IMR-90 (cell line): ENCODE results near the gene RNF103. TPM values are rescaled to one million over a fixed set of nuclear protein-coding genes. Genes with fewer than 3 reads are reported as not detected.

Experiments
- ATAC-seq: fragments of 200-7000 bp; cut with Tn5 transposase; 2 replicates; pipeline ENCODE4 v1.9.1; 2020; ENCODE audit warnings: low read depth, mild to moderate bottlenecking, moderate library complexity
- BruUV-seq: library from RNA; stranded (reverse); fragments of 400-500 nt; replicated peaks from 2 replicates; lab custom pipeline; 2021; lab: Mats Ljungman, UMichigan
- CTCF ChIA-PET: fragments of 300-600 bp; formaldehyde crosslinking; extraction: SDS; loops from one replicate; lab custom pipeline; 2021; ENCODE audit warnings: antibody characterized with exemption; lab: Yijun Ruan, JAX
- POLR2A ChIA-PET: fragments of 300-600 bp; sonication (Branson Sonifier 250); formaldehyde crosslinking; loops from one replicate; lab custom pipeline; 2022; ENCODE audit warnings: antibody characterized with exemption; ENCODE audit not compliant: unreplicated experiment; lab: Charles Lee
- DNase-seq: peaks from one replicate; pipeline ENCODE4 v3.0.0; 2013
- H2AFZ ChIP-seq: replicated peaks from 2 replicates; pipeline ENCODE3; 2013; ENCODE audit warnings: low read length, mild to moderate bottlenecking; ENCODE audit not compliant: poor library complexity
- H2AK5ac ChIP-seq: 2 replicates; pipeline ENCODE4 v1.6.1; 2013; ENCODE audit warnings: low read depth, low read length, inconsistent platforms
- H2AK9ac ChIP-seq: replicated peaks from 2 replicates; pipeline ENCODE3; 2013; ENCODE audit warnings: mild to moderate bottlenecking, low read depth, low read length, moderate library complexity; ENCODE audit not compliant: poor library complexity
- H2BK120ac ChIP-seq: 2 replicates; pipeline ENCODE4 v1.6.1; 2013; ENCODE audit warnings: low read depth, low read length, inconsistent platforms
- H2BK15ac ChIP-seq: 3 replicates; pipeline ENCODE4 v1.6.1; 2013; ENCODE audit warnings: low read depth, low read length, inconsistent platforms
- H2BK20ac ChIP-seq: 2 replicates; pipeline ENCODE4 v1.6.1; 2013; ENCODE audit warnings: low read depth, mild to moderate bottlenecking, inconsistent platforms, low read length, moderate library complexity
- H2BK5ac ChIP-seq: 2 replicates; pipeline ENCODE4 v1.6.1; 2013; ENCODE audit warnings: mild to moderate bottlenecking, low read depth, low read length, inconsistent platforms; ENCODE audit not compliant: poor library complexity, severe bottlenecking
- H3K14ac ChIP-seq: replicated peaks from 2 replicates; pipeline ENCODE4 v1.6.1; 2013; ENCODE audit warnings: low read depth, low read length, inconsistent platforms
- H3K18ac ChIP-seq: 2 replicates; pipeline ENCODE4 v1.6.1; 2013; ENCODE audit warnings: low read depth, low read length, control low read depth
- H3K23ac ChIP-seq: 2 replicates; pipeline ENCODE4 v1.6.1; 2013; ENCODE audit warnings: low read depth, low read length, inconsistent platforms
- H3K27ac ChIP-seq: 2 replicates; pipeline ENCODE4 v1.5.1; 2013; ENCODE audit warnings: mild to moderate bottlenecking, control low read depth, low read length; ENCODE audit not compliant: insufficient read depth
- H3K27me3 ChIP-seq: 2 replicates; pipeline ENCODE4 v1.6.1; 2013; ENCODE audit warnings: low read length; ENCODE audit not compliant: control insufficient read depth, insufficient read depth
- H3K36me3 ChIP-seq: 2 replicates; pipeline ENCODE4 v1.6.1; 2013; ENCODE audit warnings: low read length, mixed read lengths; ENCODE audit not compliant: control insufficient read depth, insufficient read depth
- H3K4ac ChIP-seq: 2 replicates; pipeline ENCODE4 v1.6.1; 2013; ENCODE audit warnings: low read depth, low read length, inconsistent platforms
- H3K4me1 ChIP-seq: 2 replicates; pipeline ENCODE4 v1.6.1; 2013; ENCODE audit warnings: low read length, mixed read lengths; ENCODE audit not compliant: control insufficient read depth, insufficient read depth
- H3K4me2 ChIP-seq: 2 replicates; pipeline ENCODE4 v1.6.1; 2013; ENCODE audit warnings: low read depth, mild to moderate bottlenecking, control low read depth, low read length, moderate library complexity
- H3K4me3 ChIP-seq: 2 replicates; pipeline ENCODE4 v1.5.1; 2013; ENCODE audit warnings: low read depth, mild to moderate bottlenecking, control low read depth, low read length, moderate library complexity; ENCODE audit not compliant: insufficient read depth
- H3K56ac ChIP-seq: 2 replicates; pipeline ENCODE4 v1.6.1; 2013; ENCODE audit warnings: low read length, inconsistent platforms; ENCODE audit not compliant: insufficient read depth; ENCODE audit errors: extremely low read depth
- H3K79me1 ChIP-seq, 2 experiments: 2 replicates each; pipeline ENCODE4 v1.6.1; 2013; ENCODE audit warnings: low read length in 2 of 2, inconsistent platforms in 1 of 2, low read depth in 1 of 2
- H3K9ac ChIP-seq: 2 replicates; pipeline ENCODE4 v1.6.1; 2013; ENCODE audit warnings: low read depth, low read length, control low read depth
- H3K9me1 ChIP-seq: 2 replicates; pipeline ENCODE4 v1.6.1; 2013; ENCODE audit warnings: low read length, inconsistent platforms; ENCODE audit not compliant: insufficient read depth
- H3K9me3 ChIP-seq: 2 replicates; pipeline ENCODE4 v1.6.1; 2013; ENCODE audit warnings: low read length; ENCODE audit not compliant: control insufficient read depth, insufficient read depth
- H4K20me1 ChIP-seq: 2 replicates; pipeline ENCODE4 v1.6.1; 2013; ENCODE audit warnings: low read length, inconsistent platforms; ENCODE audit not compliant: insufficient read depth
- H4K5ac ChIP-seq: 2 replicates; pipeline ENCODE4 v1.6.1; 2013; ENCODE audit warnings: mild to moderate bottlenecking, low read depth, low read length, control low read depth
- H4K8ac ChIP-seq, 2 experiments: 2 replicates each; pipeline ENCODE4 v1.6.1; 2013; ENCODE audit warnings: low read depth in 2 of 2, low read length in 2 of 2, control low read depth in 1 of 2, inconsistent platforms in 1 of 2
- H4K91ac ChIP-seq: 2 replicates; pipeline ENCODE4 v1.6.1; 2013; ENCODE audit warnings: low read depth, low read length, inconsistent platforms; ENCODE audit not compliant: insufficient read depth
- BHLHE40 ChIP-seq: fragments of 150-350 bp; IDR thresholded peaks from 2 replicates; pipeline ENCODE4 v1.6.1; 2016; ENCODE audit warnings: mild to moderate bottlenecking, low read depth, low read length
- CEBPB ChIP-seq: IDR thresholded peaks from 2 replicates; pipeline ENCODE4 v1.6.1; 2012; ENCODE audit warnings: low read depth, low read length, improper control_type of control experiment
- CHD1 ChIP-seq: IDR thresholded peaks from 2 replicates; pipeline ENCODE4 v1.6.1; 2012; ENCODE audit warnings: low read depth, low read length, improper control_type of control experiment
- CTCF ChIP-seq: conservative IDR thresholded peaks from 2 replicates; pipeline ENCODE4 v1.5.1; 2012; ENCODE audit warnings: mild to moderate bottlenecking, low read depth, low read length, improper control_type of control experiment
- ELK1 ChIP-seq: fragments of 150-350 bp; IDR thresholded peaks from 2 replicates; pipeline ENCODE4 v1.6.1; 2016; ENCODE audit warnings: low read depth, mild to moderate bottlenecking, low read length, moderate library complexity, borderline replicate concordance
- FOS ChIP-seq: fragments of 150-350 bp; IDR thresholded peaks from 2 replicates; pipeline ENCODE4 v1.6.1; 2016; ENCODE audit warnings: low read depth, low read length
- MAFK ChIP-seq: IDR thresholded peaks from 2 replicates; pipeline ENCODE4 v1.6.1; 2012; ENCODE audit warnings: low read depth, low read length, improper control_type of control experiment
- MAZ ChIP-seq: IDR thresholded peaks from 2 replicates; pipeline ENCODE4 v1.6.1; 2012; ENCODE audit warnings: low read depth, mild to moderate bottlenecking, low read length, improper control_type of control experiment, moderate library complexity, borderline replicate concordance
- MXI1 ChIP-seq: IDR thresholded peaks from 2 replicates; pipeline ENCODE4 v1.6.1; 2012; ENCODE audit warnings: low read depth, mild to moderate bottlenecking, low read length, moderate library complexity, borderline replicate concordance
- NFE2L2 ChIP-seq: fragments of 150-350 bp; IDR thresholded peaks from 2 replicates; pipeline ENCODE4 v1.6.1; 2016; ENCODE audit warnings: low read depth, mild to moderate bottlenecking, low read length
- POLR2A ChIP-seq: IDR thresholded peaks from 2 replicates; pipeline ENCODE4 v1.6.1; 2012; ENCODE audit warnings: mild to moderate bottlenecking, low read depth, low read length
- RFX5 ChIP-seq: IDR thresholded peaks from 2 replicates; pipeline ENCODE4 v1.8.0; 2012; ENCODE audit warnings: low read depth, mild to moderate bottlenecking, low read length, moderate library complexity
- SMC3 ChIP-seq: fragments of 150-350 bp; IDR thresholded peaks from 2 replicates; pipeline ENCODE4 v1.6.1; 2016; ENCODE audit warnings: low read depth, mild to moderate bottlenecking, antibody characterized with exemption, low read length, moderate library complexity
- USF2 ChIP-seq: fragments of 150-350 bp; IDR thresholded peaks from 2 replicates; pipeline ENCODE4 v1.6.1; 2017; ENCODE audit warnings: mild to moderate bottlenecking, antibody characterized with exemption, low read length, low read depth
- WGBS, 2 experiments: methylation state at CpG; one replicate each; pipeline versions ENCODE4 v1.1.5 to v1.1.7; 2013; ENCODE audit warnings: missing lambda C conversion rate in 2 of 2; ENCODE audit not compliant: insufficient read length in 1 of 2; ENCODE audit errors: extremely low coverage in 2 of 2; 5-methylcytosine and 5-hydroxymethylcytosine counted together
- dilution Hi-C: fragments of 300-500 bp; cut with HindIII; formaldehyde crosslinking; loops from one replicate; pipeline ENCODE4 v1.14.3; 2018; ENCODE audit warnings: low sequenced_read_pairs; ENCODE audit not compliant: unreplicated experiment
- in situ Hi-C: fragments of 300-500 bp; cut with MboI; formaldehyde crosslinking; loops from 3 replicates; pipeline ENCODE4 v1.14.3; 2019; ENCODE audit warnings: low sequenced_read_pairs, inconsistent platforms, mixed read lengths
- intact Hi-C: fragments of 100-400 bp; cut with micrococcal nuclease; formaldehyde crosslinking; loops from 2 replicates; pipeline ENCODE4 v1.10.0; 2022
- polyA plus RNA-seq, 3 experiments: library from polyadenylated mRNA; depleted of rRNA; stranded (reverse); fragments of >200 nt; gene quantifications; 2 replicates each; pipeline ENCODE4 v1.2.3, GENCODE V29; 2012; ENCODE audit warnings: low replicate concordance in 1 of 3
- total RNA-seq: library from RNA; depleted of rRNA; stranded (reverse); fragments of >200 nt; gene quantifications from 2 replicates; pipeline ENCODE4 v1.2.3, GENCODE V29; 2012

Gene RNF103
- total and polyA plus RNA-seq, 2 of the 4 experiments (the other 2 are of a cell fraction), result 5.6 to 7.2 TPM

GRCh38 chr2:86628091-86628522 lies 4.4 kb upstream of the RNF103 start:
- H3K9me3 ChIP-seq, result no peaks in the 10 kb centered on the region
- no peak overlapping the region for H3K56ac ChIP-seq
- H3K9me1 ChIP-seq, result no peaks in the 10 kb centered on the region
- H2BK15ac ChIP-seq, result no peak overlapping the region
- no peak overlapping the region for H3K9ac ChIP-seq
- TF ChIP-seq SMC3 (no peak), RFX5 (no peak), NFE2L2 (no peak), BHLHE40 (no peak), CHD1 (no peak), MAFK (no peak), CEBPB (no peak), MAZ (no peak), CTCF (no peak), FOS (no peak), POLR2A (no peak), USF2 (no peak), MXI1 (no peak), ELK1 (no peak)
- H3K27me3 ChIP-seq, result peaks cover 3% of the 10 kb centered on the region; the same call in 1 of the 2 replicates
- no peak overlapping the region for H2AK5ac ChIP-seq
- no peak overlapping the region for H4K8ac ChIP-seq
- no peak overlapping the region for H2BK5ac ChIP-seq
- dilution Hi-C loops, result no loop called here
- no peak overlapping the region for H2AFZ ChIP-seq
- H4K20me1 ChIP-seq, result no peaks in the 10 kb centered on the region
- H3K36me3 ChIP-seq, result no peaks in the 10 kb centered on the region
- no peak overlapping the region for H2BK20ac ChIP-seq
- DNase-seq (no peak), ATAC-seq (no peak)
- H2AK9ac ChIP-seq, result no peak overlapping the region
- ChIA-PET CTCF (no interaction called here), POLR2A (no interaction called here)
- no TSS peak for BruUV-seq
- no peak overlapping the region for H2BK120ac ChIP-seq
- no peak overlapping the region for H4K5ac ChIP-seq
- no peak overlapping the region for H3K4ac ChIP-seq
- WGBS, 2 experiments, result no CpG with 5 or more reads among the region's 3 CpGs
- H3K4me3 ChIP-seq, result no peak overlapping the region
- intact Hi-C loops, result no loop called here
- no peak overlapping the region for H3K27ac ChIP-seq
- H4K91ac ChIP-seq, result no peak overlapping the region
- H3K14ac ChIP-seq, result no peak overlapping the region
- peaks cover 2% of the 10 kb centered on the region; the same call in 1 of the 2 replicates for H3K4me1 ChIP-seq
- no peaks in the 10 kb centered on the region for H3K79me1 ChIP-seq
- no peak overlapping the region for H3K23ac ChIP-seq
- no peak overlapping the region for H3K18ac ChIP-seq
- in situ Hi-C loops, result loop anchor here (10.0 kb wide), 1 partner anchor 63 kb away; the partner anchor contains the start of gene CHMP3
- no peak overlapping the region for H3K4me2 ChIP-seq
